Measurements from ENCODE around the gene SLC12A2.

GRCh38 chr5:128116445-128116844 lies 32.9 kb downstream of the SLC12A2 start:
- TF ChIP-seq CTCF (IDR thresholded peaks at IDR 0.05 in 8 of 11, conservative IDR thresholded peaks at IDR 0.05 in 3 of 11) (no peak), POLR2AphosphoS5 (IDR thresholded peaks at IDR 0.05) (no peak)
